GM18951 (cell line): ENCODE measurements around the gene PPTC7.

ENCODE experiments used
- POLR2A ChIP-seq: IDR thresholded peaks from 4 replicates; pipeline ENCODE4 v1.6.1; 2011; ENCODE audit warnings: mild to moderate bottlenecking; ENCODE audit not compliant: insufficient read length, insufficient read depth; ENCODE audit errors: extremely low read depth
- in situ Hi-C: fragments of 300-500 bp; cut with MboI; formaldehyde crosslinking; loops from one replicate; pipeline ENCODE4 v1.12.0; 2022; ENCODE audit warnings: low sequenced_read_pairs, mixed read lengths, inconsistent platforms; ENCODE audit not compliant: unreplicated experiment

PPTC7 gene, protein sequence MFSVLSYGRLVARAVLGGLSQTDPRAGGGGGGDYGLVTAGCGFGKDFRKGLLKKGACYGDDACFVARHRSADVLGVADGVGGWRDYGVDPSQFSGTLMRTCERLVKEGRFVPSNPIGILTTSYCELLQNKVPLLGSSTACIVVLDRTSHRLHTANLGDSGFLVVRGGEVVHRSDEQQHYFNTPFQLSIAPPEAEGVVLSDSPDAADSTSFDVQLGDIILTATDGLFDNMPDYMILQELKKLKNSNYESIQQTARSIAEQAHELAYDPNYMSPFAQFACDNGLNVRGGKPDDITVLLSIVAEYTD

DNA sequence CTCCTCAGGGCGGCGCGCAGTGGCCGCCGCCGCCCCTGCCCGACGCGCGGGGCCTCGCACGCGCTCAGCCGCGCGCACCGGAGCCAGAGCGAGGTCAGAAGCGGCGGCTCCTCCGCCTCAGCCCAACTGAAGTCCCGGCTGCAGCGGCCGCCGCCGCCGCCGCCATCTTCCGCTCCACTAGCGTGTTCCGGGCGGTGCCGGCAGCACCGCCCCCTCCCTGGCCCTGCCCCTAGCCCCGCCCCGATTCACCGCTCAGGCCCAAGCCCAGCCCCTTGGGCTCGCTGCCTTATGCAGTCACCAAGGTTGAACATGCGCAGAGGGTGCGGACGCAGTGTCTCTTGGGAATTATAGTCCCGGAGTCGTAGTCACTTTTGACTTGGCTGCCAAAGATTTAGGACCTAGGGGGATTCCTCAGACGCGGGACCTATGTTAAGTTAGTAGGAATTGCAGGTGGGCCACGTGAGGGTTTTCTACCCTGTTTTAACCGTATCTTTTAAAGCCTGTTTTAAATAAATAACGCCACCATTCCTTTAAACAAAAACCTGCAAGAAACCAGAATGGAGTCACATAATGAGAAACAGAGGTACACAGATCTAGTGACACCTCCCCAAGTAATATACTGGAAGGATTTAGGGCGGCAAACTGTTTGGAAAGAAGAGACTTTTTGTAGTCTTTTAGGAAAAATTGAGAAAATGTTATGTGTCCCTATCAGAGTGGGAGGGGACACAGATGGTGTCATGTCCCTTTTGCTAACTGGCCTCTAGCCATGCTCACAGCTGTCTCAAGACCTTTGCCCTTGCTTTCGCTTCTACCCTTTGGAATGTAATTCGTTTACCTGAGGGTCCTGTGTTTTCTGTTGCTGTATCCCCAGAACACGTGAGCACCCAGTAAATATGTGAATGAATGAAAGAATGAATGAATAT is at the start of gene PPTC7:
PPTC7 (minus strand) TSS at position 182 of the 923 bp plus-strand sequence. CDS start 287 bp downstream, outside the sequence.
- in situ Hi-C loops = no loop called here
- peak; percentile 94 for TF ChIP-seq POLR2A

DNA sequence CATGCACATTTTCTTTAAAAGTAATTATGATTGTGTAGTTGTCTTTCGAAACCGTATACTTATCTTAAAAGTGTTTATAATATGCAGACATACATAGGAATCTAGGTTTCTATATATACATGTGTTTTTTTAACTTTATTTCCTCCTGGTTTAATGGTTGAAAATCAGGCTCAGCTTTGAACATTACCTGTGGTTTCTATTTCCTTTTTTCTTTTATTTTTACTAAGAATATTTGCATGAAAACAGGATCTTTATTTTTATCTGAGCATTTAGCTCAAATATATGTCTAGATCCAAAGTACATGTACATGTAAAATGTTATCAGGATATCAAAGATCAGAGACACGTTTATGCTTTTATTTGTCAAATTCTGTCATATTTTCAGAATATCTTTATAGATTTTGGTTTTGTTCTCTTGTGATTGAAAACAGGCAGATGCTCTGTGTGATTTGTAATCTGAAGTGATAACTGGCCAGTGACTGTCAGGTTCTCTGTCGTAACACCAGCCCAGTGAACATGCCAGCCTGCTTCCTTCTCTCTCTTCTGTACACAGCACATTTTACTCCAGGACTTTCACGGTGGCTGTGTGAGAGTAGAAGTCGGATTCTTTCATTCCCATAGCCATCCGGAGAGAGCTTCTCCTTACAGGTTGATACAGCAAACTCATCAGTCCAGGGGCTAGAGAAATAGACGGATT is 44.5 kb upstream of the PPTC7 start:
- in situ Hi-C loops = loop anchor here (10.0 kb wide), 1 partner anchor 197 kb away; no protein-coding TSS in a partner anchor

DNA sequence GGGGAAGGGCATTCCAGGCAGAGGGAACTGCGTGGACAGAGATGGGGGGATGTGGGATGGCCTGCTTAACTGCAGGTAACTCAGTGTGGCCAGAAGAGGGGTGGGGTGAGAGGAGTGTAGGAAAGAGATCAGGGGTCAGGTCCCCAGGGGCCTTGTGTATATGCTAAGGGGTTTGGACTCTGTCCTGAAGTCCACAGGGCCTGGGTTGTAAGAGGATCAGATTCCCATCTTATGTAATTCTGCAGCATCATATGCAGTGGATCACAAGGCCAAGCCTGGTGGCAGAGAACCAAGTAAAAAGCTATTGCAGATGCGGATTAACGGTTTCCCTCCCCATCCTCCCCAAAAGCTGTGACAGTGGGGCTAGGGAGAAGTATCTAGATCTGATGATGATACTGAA is 39.5 kb upstream of the PPTC7 start:
- in situ Hi-C loops = loop anchor here (10.0 kb wide), 1 partner anchor 202 kb away; no protein-coding TSS in a partner anchor
- no peak for TF ChIP-seq POLR2A

More for the DNA sequence above, 44.5 kb upstream of the PPTC7 start:
- TF ChIP-seq POLR2A = no peak

DNA sequence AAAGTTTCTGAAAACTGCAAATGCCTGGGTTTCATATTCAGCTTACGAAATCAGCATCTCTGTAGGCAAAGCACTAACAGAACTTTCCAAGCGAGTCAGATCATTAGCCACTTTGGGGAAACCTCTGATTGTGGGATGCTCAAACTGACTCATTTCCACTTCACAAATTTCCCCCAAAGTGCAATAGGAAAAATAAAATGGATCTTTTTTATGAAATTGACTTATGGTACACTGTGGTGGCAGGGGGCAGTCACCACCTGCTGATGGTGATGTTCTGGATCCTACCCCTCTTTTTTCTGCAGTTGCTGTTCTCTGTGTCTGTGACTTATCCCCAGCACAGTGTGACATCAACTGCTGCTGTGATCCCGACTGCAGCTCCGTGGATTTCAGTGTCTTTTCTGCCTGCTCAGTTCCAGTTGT is 36.4 kb upstream of the PPTC7 start:
- in situ Hi-C loops = loop anchor here (10.0 kb wide), 1 partner anchor 75 kb away; no protein-coding TSS in a partner anchor
- no peak for TF ChIP-seq POLR2A

DNA sequence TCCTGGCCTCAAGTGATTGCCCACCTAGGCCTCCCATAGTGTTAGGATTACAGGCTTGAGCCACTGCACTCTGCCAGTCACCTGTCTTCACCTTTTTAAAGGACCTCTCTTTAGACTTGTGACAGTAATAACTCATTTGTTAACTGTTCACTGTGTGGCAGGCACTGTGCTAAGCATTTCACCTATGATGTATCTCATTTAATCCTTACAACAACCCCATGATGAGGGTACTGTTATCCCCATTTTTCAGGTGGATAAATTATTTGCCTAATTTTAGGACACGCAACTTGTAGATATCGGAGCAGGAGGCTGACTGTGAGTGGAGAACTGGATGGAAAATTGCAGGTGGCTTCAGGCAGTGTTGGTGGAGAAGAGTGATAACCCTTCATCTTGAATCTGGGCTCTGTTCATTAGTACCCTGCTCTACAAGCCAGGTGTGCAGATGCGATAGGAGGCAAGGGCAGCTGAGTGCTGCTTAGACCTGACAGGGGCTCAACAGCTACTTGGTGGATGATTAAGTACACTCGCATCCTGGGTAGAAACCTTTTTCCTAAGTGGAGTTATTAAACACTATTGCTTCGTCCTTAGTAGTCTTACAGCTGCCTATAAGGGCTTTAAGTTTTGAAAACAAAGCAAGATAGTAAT is 33.5 kb upstream of the PPTC7 start:
- in situ Hi-C loops = loop anchor here (10.0 kb wide), 1 partner anchor 78 kb away; no protein-coding TSS in a partner anchor
- no peak for TF ChIP-seq POLR2A

DNA sequence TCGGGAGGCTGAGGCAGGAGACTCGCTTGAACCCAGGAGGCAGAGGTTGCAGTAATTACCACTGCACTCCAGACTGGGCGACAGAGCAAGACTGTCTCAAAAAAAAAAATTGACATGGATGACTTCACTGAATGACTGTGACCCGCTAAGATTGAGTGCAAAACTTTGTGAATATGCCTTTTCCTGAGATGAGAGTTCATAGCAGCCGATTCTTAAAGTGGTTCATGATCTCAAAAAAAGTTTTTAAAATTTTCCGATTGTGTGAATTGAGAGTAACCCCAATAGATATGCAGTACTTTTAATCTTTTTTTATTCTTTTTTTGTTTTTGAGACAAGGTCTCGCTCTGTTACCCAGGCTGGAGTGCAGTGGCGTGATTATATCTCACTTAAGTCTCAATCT is 32.1 kb upstream of the PPTC7 start:
- TF ChIP-seq POLR2A = no peak
- in situ Hi-C loops = loop anchor here (10.0 kb wide), 1 partner anchor 80 kb away; no protein-coding TSS in a partner anchor

DNA sequence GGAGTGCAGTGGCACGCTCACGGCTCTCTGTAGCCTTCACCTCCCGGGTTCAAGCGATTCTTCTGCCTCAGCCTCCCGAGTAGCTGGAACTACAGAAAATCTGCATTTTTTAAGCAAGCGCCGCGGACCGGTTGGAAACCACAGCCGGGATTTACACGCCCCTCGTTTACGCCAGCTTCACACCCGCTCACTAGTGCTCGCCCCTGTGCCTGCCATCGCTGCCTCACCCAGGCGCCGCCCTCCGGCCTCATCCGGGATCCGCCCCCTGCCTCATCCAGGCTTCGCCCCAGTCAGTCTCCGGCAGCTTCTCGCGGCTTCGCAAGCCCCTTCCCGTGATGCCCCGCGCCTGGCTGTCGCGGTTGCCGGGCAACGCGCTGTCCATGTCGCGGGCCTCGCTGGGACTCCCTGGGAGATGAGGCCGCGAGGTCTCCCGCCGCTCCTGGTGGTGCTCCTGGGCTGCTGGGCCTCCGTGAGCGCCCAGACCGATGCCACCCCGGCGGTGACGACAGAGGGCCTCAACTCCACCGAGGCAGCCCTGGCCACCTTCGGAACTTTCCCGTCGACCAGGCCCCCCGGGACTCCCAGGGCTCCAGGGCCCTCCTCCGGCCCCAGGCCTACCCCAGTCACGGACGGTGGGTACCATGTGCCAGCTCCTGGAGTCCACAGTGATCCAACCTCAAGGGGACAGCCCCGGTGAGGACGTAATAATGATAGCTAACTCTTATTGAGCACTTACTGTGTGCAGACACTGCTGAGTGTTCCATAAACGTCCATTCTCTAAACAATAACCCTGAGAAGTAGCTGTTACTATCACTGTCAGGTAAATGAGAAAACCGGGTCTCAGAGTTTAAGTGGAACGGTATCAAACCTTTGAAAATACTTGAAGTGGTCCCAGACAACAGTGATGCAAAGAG is 30.9 kb upstream of the PPTC7 start, which contains the start of gene TCTN1:
TCTN1 (plus strand) TSS at position 359 of the 914 bp plus-strand sequence; CDS start at position 413, 54 bp downstream.
- peak; percentile 89 for TF ChIP-seq POLR2A
- in situ Hi-C loops = loop anchor here (10.0 kb wide), 1 partner anchor 81 kb away; no protein-coding TSS in a partner anchor

DNA sequence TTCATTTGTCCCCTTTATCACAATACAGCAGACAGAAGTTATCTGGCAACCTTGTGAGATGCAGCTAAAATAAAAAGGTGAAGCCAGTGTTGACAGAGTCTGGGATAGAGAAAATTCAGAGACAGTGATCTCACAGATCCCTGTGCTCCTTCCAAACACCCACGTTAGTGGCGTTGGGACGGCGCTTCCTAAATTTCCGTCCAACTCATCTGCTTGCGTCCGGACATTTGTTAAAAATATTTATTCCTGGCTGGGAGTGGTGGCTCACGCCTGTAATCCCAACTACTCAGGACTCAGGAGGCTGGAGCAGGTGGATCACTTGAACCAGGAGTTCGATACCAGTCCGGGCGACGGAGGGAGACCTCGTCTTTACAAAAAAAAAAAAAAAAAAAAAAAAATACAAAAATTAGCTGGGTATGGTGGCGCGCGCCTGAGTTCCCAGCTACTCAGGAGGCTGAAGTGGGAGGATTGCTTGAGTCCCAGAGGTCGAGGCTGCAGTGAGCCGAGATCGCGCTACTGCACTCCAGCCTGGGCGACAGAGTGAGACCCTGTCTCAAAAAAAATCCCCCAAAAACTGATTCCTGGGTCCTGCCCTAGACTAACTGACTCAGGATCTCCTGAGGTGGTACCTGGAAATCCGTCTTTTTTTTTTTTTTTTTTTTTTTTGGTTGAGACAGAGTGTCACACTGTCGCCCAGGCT is 30.1 kb upstream of the PPTC7 start:
- in situ Hi-C loops = loop anchor here (10.0 kb wide), 1 partner anchor 82 kb away; no protein-coding TSS in a partner anchor
- TF ChIP-seq POLR2A = no peak

DNA sequence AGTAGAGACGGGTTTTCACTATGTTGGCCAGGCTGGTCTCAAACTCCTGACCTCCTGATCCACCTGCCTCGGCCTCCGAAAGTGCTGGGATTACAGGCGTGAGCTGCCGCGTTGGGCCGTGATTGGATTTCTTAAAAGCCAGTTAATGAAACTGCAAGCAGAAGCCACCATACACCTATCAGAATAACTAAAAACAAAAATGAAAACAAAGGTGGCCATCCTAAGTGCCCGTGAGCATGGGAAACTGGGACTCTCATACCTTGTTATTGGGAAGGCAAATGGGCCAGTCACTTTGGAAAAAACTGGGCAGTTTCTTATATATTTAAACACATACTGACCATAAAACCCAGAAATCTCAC is 23.1 kb upstream of the PPTC7 start:
- in situ Hi-C loops = loop anchor here (10.0 kb wide), 1 partner anchor 141 kb away; the partner anchor contains the start of genes FAM216A and GPN3
- TF ChIP-seq POLR2A = no peak

DNA sequence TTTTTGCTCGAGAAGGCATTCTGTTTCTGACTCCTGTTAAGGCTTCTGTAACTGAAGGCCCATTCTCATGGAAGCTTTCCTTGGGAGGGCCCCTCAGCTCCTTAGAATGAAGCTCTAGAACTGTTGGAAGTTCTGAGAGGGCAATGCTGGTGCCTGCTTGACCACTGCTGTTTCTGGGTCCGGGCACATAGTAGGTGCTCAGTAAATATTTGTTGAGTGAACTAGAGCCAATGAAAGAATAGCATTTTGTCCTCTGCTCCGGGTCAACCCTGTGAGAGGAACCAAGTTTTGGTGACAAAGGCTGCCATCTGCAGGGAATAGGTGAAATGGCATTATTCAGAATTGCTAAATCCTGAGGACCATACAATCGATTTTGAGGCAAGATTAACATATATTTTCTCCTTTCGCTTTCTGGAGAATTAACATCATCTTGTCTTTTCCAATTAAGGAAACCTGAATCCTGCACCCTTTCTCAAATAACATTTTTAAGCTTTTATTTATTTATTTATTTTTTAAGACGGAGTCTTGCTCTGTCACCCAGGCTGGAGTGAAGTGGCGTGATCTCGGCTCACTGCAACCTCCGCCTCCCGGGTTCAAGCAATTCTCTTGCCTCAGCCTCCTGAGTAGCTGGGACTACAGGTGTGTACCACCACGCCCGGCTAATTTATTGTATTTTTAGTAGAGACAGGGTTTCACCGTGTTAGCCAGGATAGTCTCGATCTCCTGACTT is 19.1 kb upstream of the PPTC7 start:
- in situ Hi-C loops = loop anchor here (10.0 kb wide), 1 partner anchor 137 kb away; the partner anchor contains the start of genes FAM216A and GPN3
